ENCODE data around the gene ELMO1. TPM values are rescaled to one million over a fixed set of nuclear protein-coding genes. Genes with fewer than 3 reads are reported as not detected.

ELMO1 gene
- polyA plus RNA-seq, 1 donor (not counting 4 experiments of a cell fraction or from before 2014, with no cell fraction given) = not detected

GRCh38 chr7:36970551-36971514 lies 477.8 kb downstream of the ELMO1 start:
- H3K9me1 ChIP-seq (ENCODE audit: control insufficient read depth, extremely low read depth, insufficient read depth, low read length) = no peaks in the 10 kb centered on the region
- no peaks in the 10 kb centered on the region for H3K9me3 ChIP-seq (ENCODE audit: control insufficient read depth, low read depth, low read length)
- H4K20me1 ChIP-seq (ENCODE audit: control insufficient read depth, extremely low read depth, insufficient read depth, low read length) = no peaks in the 10 kb centered on the region
- no peaks in the 10 kb centered on the region for H3K4me1 ChIP-seq (ENCODE audit: control insufficient read depth, extremely low read depth, insufficient read depth, low read length)
- H3K27ac ChIP-seq (ENCODE audit: control insufficient read depth, insufficient read depth, low read length) = no peak overlapping the region
- no peaks in the 10 kb centered on the region for H3K27me3 ChIP-seq (ENCODE audit: control insufficient read depth, extremely low read depth, insufficient read depth, low read length)
- H3K4me2 ChIP-seq (ENCODE audit: control insufficient read depth, extremely low read depth, insufficient read depth, low read depth, low read length) = no peak overlapping the region
- no peaks in the 10 kb centered on the region for H3K79me2 ChIP-seq (ENCODE audit: control insufficient read depth, insufficient read depth, low read length)
- TF ChIP-seq CTCF (optimal IDR thresholded peaks at IDR 0.05 in 1 of 3, IDR thresholded peaks at IDR 0.05 in 1 of 3, conservative IDR thresholded peaks at IDR 0.05 in 1 of 3; ENCODE audit: extremely low read depth in 1 of 3, insufficient read depth in 2 of 3, low read length in 3 of 3) (no peak), EZH2 (IDR thresholded peaks at IDR 0.05; ENCODE audit: low read length) (no peak)
- no peaks in the 10 kb centered on the region for H3K36me3 ChIP-seq (ENCODE audit: control insufficient read depth in 2 of 2, extremely low read depth in 1 of 2, insufficient read depth in 2 of 2, low read length in 2 of 2)
- no peak for FAIRE-seq
- H2AFZ ChIP-seq (ENCODE audit: control insufficient read depth, low read length) = no peak overlapping the region
- no peak overlapping the region for H3K4me3 ChIP-seq (ENCODE audit: control insufficient read depth in 2 of 3, extremely low read depth in 1 of 3, insufficient read depth in 2 of 3, low read depth in 1 of 3, low read length in 3 of 3)
- dilution Hi-C loops (cut with MboI; ENCODE audit: extremely low pct_ligation_motif_present, low sequenced_read_pairs) = no loop called here
- DNase-seq (ENCODE audit: low read depth, low spot score) = no peak
- H3K9ac ChIP-seq (ENCODE audit: control insufficient read depth, extremely low read depth, insufficient read depth, low read length) = no peak overlapping the region

- Histone ChIP-seq H3K27ac (ENCODE audit: control insufficient read depth, insufficient read depth, low read length) (no peak overlapping the region), H3K9ac (ENCODE audit: control insufficient read depth, extremely low read depth, insufficient read depth, low read length) (no peak overlapping the region), H3K9me3 (ENCODE audit: control insufficient read depth, low read depth, low read length) (no peaks in the 10 kb centered on the region), H3K4me1 (ENCODE audit: control insufficient read depth, extremely low read depth, insufficient read depth, low read length) (no peaks in the 10 kb centered on the region), H2AFZ (ENCODE audit: control insufficient read depth, low read length) (no peak overlapping the region), H3K9me1 (ENCODE audit: control insufficient read depth, extremely low read depth, insufficient read depth, low read length) (no peaks in the 10 kb centered on the region), H3K36me3 (ENCODE audit: control insufficient read depth in 2 of 2, extremely low read depth in 1 of 2, insufficient read depth in 2 of 2, low read length in 2 of 2) (no peaks in the 10 kb centered on the region), H3K4me2 (ENCODE audit: control insufficient read depth, extremely low read depth, insufficient read depth, low read depth, low read length) (no peak overlapping the region), H3K4me3 (ENCODE audit: control insufficient read depth in 2 of 3, extremely low read depth in 1 of 3, insufficient read depth in 2 of 3, low read depth in 1 of 3, low read length in 3 of 3) (no peak overlapping the region), H3K79me2 (ENCODE audit: control insufficient read depth, insufficient read depth, low read length) (no peaks in the 10 kb centered on the region), H4K20me1 (ENCODE audit: control insufficient read depth, extremely low read depth, insufficient read depth, low read length) (no peaks in the 10 kb centered on the region), H3K27me3 (ENCODE audit: control insufficient read depth, extremely low read depth, insufficient read depth, low read length) (no peaks in the 10 kb centered on the region)
- FAIRE-seq = no peak
- dilution Hi-C loops (cut with MboI; ENCODE audit: extremely low pct_ligation_motif_present, low sequenced_read_pairs) = no loop called here
- no peak for TF ChIP-seq EZH2 (IDR thresholded peaks at IDR 0.05; ENCODE audit: low read length)
- TF ChIP-seq CTCF (optimal IDR thresholded peaks at IDR 0.05 in 1 of 3, IDR thresholded peaks at IDR 0.05 in 1 of 3, conservative IDR thresholded peaks at IDR 0.05 in 1 of 3; ENCODE audit: extremely low read depth in 1 of 3, insufficient read depth in 2 of 3, low read length in 3 of 3) = no peak
- no peak for DNase-seq (ENCODE audit: low read depth, low spot score)
Measured at GRCh38 chr7:36969376-36969775, 479.3 kb downstream of the ELMO1 start.

Data from keratinocyte (primary cell).